ENCODE data around the gene LTA.

Gene LTA

GRCh38 chr6:31569861-31570536 is 2.1 kb upstream of the LTA start:
- no peak overlapping the region for H3K27ac ChIP-seq
- H3K4me3 ChIP-seq (ENCODE audit: low read depth, low read length), result no peak overlapping the region
- no peaks in the 10 kb centered on the region for H3K36me3 ChIP-seq
- no peak for DNase-seq
- no peaks in the 10 kb centered on the region for H3K9me3 ChIP-seq (ENCODE audit: severe bottlenecking)
- TF ChIP-seq CTCF (IDR thresholded peaks at IDR 0.05; ENCODE audit: low read depth, low read length), result no peak
- H3K27me3 ChIP-seq (ENCODE audit: insufficient read depth, low read depth, severe bottlenecking), result no peaks in the 10 kb centered on the region

GRCh38 chr6:31573239-31574105 is 1.4 kb downstream of the LTA start:
- H3K4me3 ChIP-seq (ENCODE audit: low read depth, low read length), result no peak overlapping the region
- no peaks in the 10 kb centered on the region for H3K36me3 ChIP-seq
- no peak for DNase-seq
- TF ChIP-seq CTCF (IDR thresholded peaks at IDR 0.05; ENCODE audit: low read depth, low read length), result no peak
- H3K9me3 ChIP-seq (ENCODE audit: severe bottlenecking), result no peaks in the 10 kb centered on the region
- H3K27me3 ChIP-seq (ENCODE audit: insufficient read depth, low read depth, severe bottlenecking), result no peaks in the 10 kb centered on the region
- no peak overlapping the region for H3K27ac ChIP-seq

GRCh38 chr6:31574106-31575061 is 2.3 kb downstream of the LTA start:
- no peaks in the 10 kb centered on the region for H3K36me3 ChIP-seq
- no peaks in the 10 kb centered on the region for H3K27me3 ChIP-seq (ENCODE audit: insufficient read depth, low read depth, severe bottlenecking)
- H3K27ac ChIP-seq, result no peak overlapping the region
- no peak overlapping the region for H3K4me3 ChIP-seq (ENCODE audit: low read depth, low read length)
- no peak for DNase-seq
- H3K9me3 ChIP-seq (ENCODE audit: severe bottlenecking), result no peaks in the 10 kb centered on the region
- TF ChIP-seq CTCF (IDR thresholded peaks at IDR 0.05; ENCODE audit: low read depth, low read length), result peak; percentile 48

- H3K4me3 ChIP-seq (ENCODE audit: low read depth, low read length), result no peak within 1 kb of the TSS
- H3K36me3 ChIP-seq, result no peaks in the 10 kb centered on the region
- no peaks in the 10 kb centered on the region for H3K9me3 ChIP-seq (ENCODE audit: severe bottlenecking)
- DNase-seq, result no peak
- no peak within 1 kb of the TSS for H3K27ac ChIP-seq
- no peaks in the 10 kb centered on the region for H3K27me3 ChIP-seq (ENCODE audit: insufficient read depth, low read depth, severe bottlenecking)
- no peak for TF ChIP-seq CTCF (IDR thresholded peaks at IDR 0.05; ENCODE audit: low read depth, low read length)
Measured at GRCh38 chr6:31575335-31575901, 3.3 kb downstream of the LTA start, which contains the start of gene TNF. Gene TNF (plus strand): TSS chr6:31575565. CDS start chr6:31575742, 177 bp downstream.

GRCh38 chr6:31575952-31576685 is 4.0 kb downstream of the LTA start:
- no peaks in the 10 kb centered on the region for H3K27me3 ChIP-seq (ENCODE audit: insufficient read depth, low read depth, severe bottlenecking)
- no peak for DNase-seq
- H3K4me3 ChIP-seq (ENCODE audit: low read depth, low read length), result no peak overlapping the region
- no peak overlapping the region for H3K27ac ChIP-seq
- no peak for TF ChIP-seq CTCF (IDR thresholded peaks at IDR 0.05; ENCODE audit: low read depth, low read length)
- H3K9me3 ChIP-seq (ENCODE audit: severe bottlenecking), result no peaks in the 10 kb centered on the region
- no peaks in the 10 kb centered on the region for H3K36me3 ChIP-seq
